ENCODE results near the gene PPARD.

DNA sequence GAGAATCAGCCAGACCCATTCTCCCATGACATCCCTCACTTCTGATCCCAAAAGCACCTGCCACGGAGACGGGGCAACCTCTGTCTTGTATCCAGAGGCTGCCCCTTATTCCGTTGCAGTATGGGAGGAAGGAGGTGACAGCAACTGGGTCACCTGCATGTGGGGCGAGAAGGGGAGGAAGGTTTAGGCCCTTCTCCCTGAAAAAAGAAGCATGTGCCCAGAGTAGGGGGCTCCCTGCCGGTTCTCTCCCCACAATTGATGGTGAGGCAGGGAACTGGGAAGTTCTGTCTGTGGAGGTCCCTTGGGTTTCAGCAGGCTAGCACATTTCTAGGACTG is 60.5 kb downstream of the PPARD start:
- TF ChIP-seq, protein P1, sequence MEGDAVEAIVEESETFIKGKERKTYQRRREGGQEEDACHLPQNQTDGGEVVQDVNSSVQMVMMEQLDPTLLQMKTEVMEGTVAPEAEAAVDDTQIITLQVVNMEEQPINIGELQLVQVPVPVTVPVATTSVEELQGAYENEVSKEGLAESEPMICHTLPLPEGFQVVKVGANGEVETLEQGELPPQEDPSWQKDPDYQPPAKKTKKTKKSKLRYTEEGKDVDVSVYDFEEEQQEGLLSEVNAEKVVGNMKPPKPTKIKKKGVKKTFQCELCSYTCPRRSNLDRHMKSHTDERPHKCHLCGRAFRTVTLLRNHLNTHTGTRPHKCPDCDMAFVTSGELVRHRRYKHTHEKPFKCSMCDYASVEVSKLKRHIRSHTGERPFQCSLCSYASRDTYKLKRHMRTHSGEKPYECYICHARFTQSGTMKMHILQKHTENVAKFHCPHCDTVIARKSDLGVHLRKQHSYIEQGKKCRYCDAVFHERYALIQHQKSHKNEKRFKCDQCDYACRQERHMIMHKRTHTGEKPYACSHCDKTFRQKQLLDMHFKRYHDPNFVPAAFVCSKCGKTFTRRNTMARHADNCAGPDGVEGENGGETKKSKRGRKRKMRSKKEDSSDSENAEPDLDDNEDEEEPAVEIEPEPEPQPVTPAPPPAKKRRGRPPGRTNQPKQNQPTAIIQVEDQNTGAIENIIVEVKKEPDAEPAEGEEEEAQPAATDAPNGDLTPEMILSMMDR (IDR thresholded peaks at IDR 0.05): no peak
- no peak for TF ChIP-seq POLR2A (IDR thresholded peaks at IDR 0.05)
- no peak for TF ChIP-seq POLR2AphosphoS5 (IDR thresholded peaks at IDR 0.05)
